IMR-90 (cell line): ENCODE results near the gene ACSL1. TPM values are rescaled to one million over a fixed set of nuclear protein-coding genes. Genes with fewer than 3 reads are reported as not detected.

Experiments
- ATAC-seq: fragments of 200-7000 bp; cut with Tn5 transposase; 2 replicates; pipeline ENCODE4 v1.9.1; 2020; ENCODE audit warnings: low read depth, mild to moderate bottlenecking, moderate library complexity
- BruUV-seq: library from RNA; stranded (reverse); fragments of 400-500 nt; replicated peaks from 2 replicates; lab custom pipeline; 2021; lab: Mats Ljungman, UMichigan
- CTCF ChIA-PET: fragments of 300-600 bp; formaldehyde crosslinking; extraction: SDS; loops from one replicate; lab custom pipeline; 2021; ENCODE audit warnings: antibody characterized with exemption; lab: Yijun Ruan, JAX
- POLR2A ChIA-PET: fragments of 300-600 bp; sonication (Branson Sonifier 250); formaldehyde crosslinking; loops from one replicate; lab custom pipeline; 2022; ENCODE audit warnings: antibody characterized with exemption; ENCODE audit not compliant: unreplicated experiment; lab: Charles Lee
- DNase-seq: peaks from one replicate; pipeline ENCODE4 v3.0.0; 2013
- H2AFZ ChIP-seq: replicated peaks from 2 replicates; pipeline ENCODE3; 2013; ENCODE audit warnings: low read length, mild to moderate bottlenecking; ENCODE audit not compliant: poor library complexity
- H2AK5ac ChIP-seq: 2 replicates; pipeline ENCODE4 v1.6.1; 2013; ENCODE audit warnings: low read depth, low read length, inconsistent platforms
- H2AK9ac ChIP-seq: replicated peaks from 2 replicates; pipeline ENCODE3; 2013; ENCODE audit warnings: mild to moderate bottlenecking, low read depth, low read length, moderate library complexity; ENCODE audit not compliant: poor library complexity
- H2BK120ac ChIP-seq: 2 replicates; pipeline ENCODE4 v1.6.1; 2013; ENCODE audit warnings: low read depth, low read length, inconsistent platforms
- H2BK15ac ChIP-seq: 3 replicates; pipeline ENCODE4 v1.6.1; 2013; ENCODE audit warnings: low read depth, low read length, inconsistent platforms
- H2BK20ac ChIP-seq: 2 replicates; pipeline ENCODE4 v1.6.1; 2013; ENCODE audit warnings: low read depth, mild to moderate bottlenecking, inconsistent platforms, low read length, moderate library complexity
- H2BK5ac ChIP-seq: 2 replicates; pipeline ENCODE4 v1.6.1; 2013; ENCODE audit warnings: mild to moderate bottlenecking, low read depth, low read length, inconsistent platforms; ENCODE audit not compliant: poor library complexity, severe bottlenecking
- H3K14ac ChIP-seq: replicated peaks from 2 replicates; pipeline ENCODE4 v1.6.1; 2013; ENCODE audit warnings: low read depth, low read length, inconsistent platforms
- H3K18ac ChIP-seq: 2 replicates; pipeline ENCODE4 v1.6.1; 2013; ENCODE audit warnings: low read depth, low read length, control low read depth
- H3K23ac ChIP-seq: 2 replicates; pipeline ENCODE4 v1.6.1; 2013; ENCODE audit warnings: low read depth, low read length, inconsistent platforms
- H3K27ac ChIP-seq: 2 replicates; pipeline ENCODE4 v1.5.1; 2013; ENCODE audit warnings: mild to moderate bottlenecking, control low read depth, low read length; ENCODE audit not compliant: insufficient read depth
- H3K27me3 ChIP-seq: 2 replicates; pipeline ENCODE4 v1.6.1; 2013; ENCODE audit warnings: low read length; ENCODE audit not compliant: control insufficient read depth, insufficient read depth
- H3K36me3 ChIP-seq: 2 replicates; pipeline ENCODE4 v1.6.1; 2013; ENCODE audit warnings: low read length, mixed read lengths; ENCODE audit not compliant: control insufficient read depth, insufficient read depth
- H3K4ac ChIP-seq: 2 replicates; pipeline ENCODE4 v1.6.1; 2013; ENCODE audit warnings: low read depth, low read length, inconsistent platforms
- H3K4me1 ChIP-seq: 2 replicates; pipeline ENCODE4 v1.6.1; 2013; ENCODE audit warnings: low read length, mixed read lengths; ENCODE audit not compliant: control insufficient read depth, insufficient read depth
- H3K4me2 ChIP-seq: 2 replicates; pipeline ENCODE4 v1.6.1; 2013; ENCODE audit warnings: low read depth, mild to moderate bottlenecking, control low read depth, low read length, moderate library complexity
- H3K4me3 ChIP-seq: 2 replicates; pipeline ENCODE4 v1.5.1; 2013; ENCODE audit warnings: low read depth, mild to moderate bottlenecking, control low read depth, low read length, moderate library complexity; ENCODE audit not compliant: insufficient read depth
- H3K56ac ChIP-seq: 2 replicates; pipeline ENCODE4 v1.6.1; 2013; ENCODE audit warnings: low read length, inconsistent platforms; ENCODE audit not compliant: insufficient read depth; ENCODE audit errors: extremely low read depth
- H3K79me1 ChIP-seq, 2 experiments: 2 replicates each; pipeline ENCODE4 v1.6.1; 2013; ENCODE audit warnings: low read length in 2 of 2, inconsistent platforms in 1 of 2, low read depth in 1 of 2
- H3K9ac ChIP-seq: 2 replicates; pipeline ENCODE4 v1.6.1; 2013; ENCODE audit warnings: low read depth, low read length, control low read depth
- H3K9me1 ChIP-seq: 2 replicates; pipeline ENCODE4 v1.6.1; 2013; ENCODE audit warnings: low read length, inconsistent platforms; ENCODE audit not compliant: insufficient read depth
- H3K9me3 ChIP-seq: 2 replicates; pipeline ENCODE4 v1.6.1; 2013; ENCODE audit warnings: low read length; ENCODE audit not compliant: control insufficient read depth, insufficient read depth
- H4K20me1 ChIP-seq: 2 replicates; pipeline ENCODE4 v1.6.1; 2013; ENCODE audit warnings: low read length, inconsistent platforms; ENCODE audit not compliant: insufficient read depth
- H4K5ac ChIP-seq: 2 replicates; pipeline ENCODE4 v1.6.1; 2013; ENCODE audit warnings: mild to moderate bottlenecking, low read depth, low read length, control low read depth
- H4K8ac ChIP-seq, 2 experiments: 2 replicates each; pipeline ENCODE4 v1.6.1; 2013; ENCODE audit warnings: low read depth in 2 of 2, low read length in 2 of 2, control low read depth in 1 of 2, inconsistent platforms in 1 of 2
- H4K91ac ChIP-seq: 2 replicates; pipeline ENCODE4 v1.6.1; 2013; ENCODE audit warnings: low read depth, low read length, inconsistent platforms; ENCODE audit not compliant: insufficient read depth
- BHLHE40 ChIP-seq: fragments of 150-350 bp; IDR thresholded peaks from 2 replicates; pipeline ENCODE4 v1.6.1; 2016; ENCODE audit warnings: mild to moderate bottlenecking, low read depth, low read length
- CEBPB ChIP-seq: IDR thresholded peaks from 2 replicates; pipeline ENCODE4 v1.6.1; 2012; ENCODE audit warnings: low read depth, low read length, improper control_type of control experiment
- FOS ChIP-seq: fragments of 150-350 bp; IDR thresholded peaks from 2 replicates; pipeline ENCODE4 v1.6.1; 2016; ENCODE audit warnings: low read depth, low read length
- MAFK ChIP-seq: IDR thresholded peaks from 2 replicates; pipeline ENCODE4 v1.6.1; 2012; ENCODE audit warnings: low read depth, low read length, improper control_type of control experiment
- MXI1 ChIP-seq: IDR thresholded peaks from 2 replicates; pipeline ENCODE4 v1.6.1; 2012; ENCODE audit warnings: low read depth, mild to moderate bottlenecking, low read length, moderate library complexity, borderline replicate concordance
- RAD21 ChIP-seq: IDR thresholded peaks from 2 replicates; pipeline ENCODE4 v1.6.1; 2012; ENCODE audit warnings: low read length, improper control_type of control experiment
- RCOR1 ChIP-seq: IDR thresholded peaks from 2 replicates; pipeline ENCODE4 v1.6.1; 2012; ENCODE audit warnings: mild to moderate bottlenecking, low read length, improper control_type of control experiment; ENCODE audit not compliant: insufficient replicate concordance
- RFX5 ChIP-seq: IDR thresholded peaks from 2 replicates; pipeline ENCODE4 v1.8.0; 2012; ENCODE audit warnings: low read depth, mild to moderate bottlenecking, low read length, moderate library complexity
- SMC3 ChIP-seq: fragments of 150-350 bp; IDR thresholded peaks from 2 replicates; pipeline ENCODE4 v1.6.1; 2016; ENCODE audit warnings: low read depth, mild to moderate bottlenecking, antibody characterized with exemption, low read length, moderate library complexity
- USF2 ChIP-seq: fragments of 150-350 bp; IDR thresholded peaks from 2 replicates; pipeline ENCODE4 v1.6.1; 2017; ENCODE audit warnings: mild to moderate bottlenecking, antibody characterized with exemption, low read length, low read depth
- WGBS, 2 experiments: methylation state at CpG; one replicate each; pipeline versions ENCODE4 v1.1.5 to v1.1.7; 2013; ENCODE audit warnings: missing lambda C conversion rate in 2 of 2; ENCODE audit not compliant: insufficient read length in 1 of 2; ENCODE audit errors: extremely low coverage in 2 of 2; 5-methylcytosine and 5-hydroxymethylcytosine counted together
- dilution Hi-C: fragments of 300-500 bp; cut with HindIII; formaldehyde crosslinking; loops from one replicate; pipeline ENCODE4 v1.14.3; 2018; ENCODE audit warnings: low sequenced_read_pairs; ENCODE audit not compliant: unreplicated experiment
- in situ Hi-C: fragments of 300-500 bp; cut with MboI; formaldehyde crosslinking; loops from 3 replicates; pipeline ENCODE4 v1.14.3; 2019; ENCODE audit warnings: low sequenced_read_pairs, inconsistent platforms, mixed read lengths
- intact Hi-C: fragments of 100-400 bp; cut with micrococcal nuclease; formaldehyde crosslinking; loops from 2 replicates; pipeline ENCODE4 v1.10.0; 2022
- polyA plus RNA-seq, 3 experiments: library from polyadenylated mRNA; depleted of rRNA; stranded (reverse); fragments of >200 nt; gene quantifications; 2 replicates each; pipeline ENCODE4 v1.2.3, GENCODE V29; 2012; ENCODE audit warnings: low replicate concordance in 1 of 3
- total RNA-seq: library from RNA; depleted of rRNA; stranded (reverse); fragments of >200 nt; gene quantifications from 2 replicates; pipeline ENCODE4 v1.2.3, GENCODE V29; 2012
- TF ChIP-seq, protein P1 (sequence below): conservative IDR thresholded peaks from 2 replicates; pipeline ENCODE4 v1.5.1; 2012; ENCODE audit warnings: mild to moderate bottlenecking, low read depth, low read length, improper control_type of control experiment

ACSL1 gene
- total and polyA plus RNA-seq, 2 of the 4 experiments (the other 2 are of a cell fraction), result 14.4 to 26.0 TPM

GRCh38 chr4:184812651-184813181 lies 13.1 kb downstream of the ACSL1 start:
- Histone ChIP-seq H4K91ac (no peak overlapping the region), H2AK5ac (no peak overlapping the region), H2BK20ac (no peak overlapping the region), H2AK9ac (no peak overlapping the region), H3K23ac (no peak overlapping the region), H3K18ac (no peak overlapping the region), H3K36me3 (no peaks in the 10 kb centered on the region), H3K56ac (no peak overlapping the region), H3K27ac (no peak overlapping the region), H3K4ac (no peak overlapping the region), H2AFZ (no peak overlapping the region), H3K9me3 (no peaks in the 10 kb centered on the region), H2BK120ac (no peak overlapping the region), H3K4me1 (peaks cover 10% of the 10 kb centered on the region; the same call in 1 of the 2 replicates), H4K5ac (no peak overlapping the region), H3K79me1 (peaks cover 14 to 16% of the 10 kb centered on the region in 2 experiments), H3K9me1 (peaks cover 4% of the 10 kb centered on the region; the same call in 1 of the 2 replicates), H3K14ac (no peak overlapping the region), H2BK15ac (no peak overlapping the region), H3K4me3 (no peak overlapping the region), H3K9ac (no peak overlapping the region), H4K20me1 (peaks cover 32% of the 10 kb centered on the region), H3K4me2 (no peak overlapping the region; the same call in 1 of the 2 replicates), H3K27me3 (no peaks in the 10 kb centered on the region), H2BK5ac (no peak overlapping the region), H4K8ac (no peak overlapping the region)
- no TSS peak for BruUV-seq
- POLR2A ChIA-PET, result no interaction called here
- CTCF ChIA-PET, result no interaction called here
- TF ChIP-seq BHLHE40 (no peak), CEBPB (no peak), USF2 (no peak), SMC3 (no peak), RFX5 (no peak), RCOR1 (no peak), FOS (no peak), RAD21 (no peak), MXI1 (no peak), MAFK (no peak)
- TF ChIP-seq, protein P1, sequence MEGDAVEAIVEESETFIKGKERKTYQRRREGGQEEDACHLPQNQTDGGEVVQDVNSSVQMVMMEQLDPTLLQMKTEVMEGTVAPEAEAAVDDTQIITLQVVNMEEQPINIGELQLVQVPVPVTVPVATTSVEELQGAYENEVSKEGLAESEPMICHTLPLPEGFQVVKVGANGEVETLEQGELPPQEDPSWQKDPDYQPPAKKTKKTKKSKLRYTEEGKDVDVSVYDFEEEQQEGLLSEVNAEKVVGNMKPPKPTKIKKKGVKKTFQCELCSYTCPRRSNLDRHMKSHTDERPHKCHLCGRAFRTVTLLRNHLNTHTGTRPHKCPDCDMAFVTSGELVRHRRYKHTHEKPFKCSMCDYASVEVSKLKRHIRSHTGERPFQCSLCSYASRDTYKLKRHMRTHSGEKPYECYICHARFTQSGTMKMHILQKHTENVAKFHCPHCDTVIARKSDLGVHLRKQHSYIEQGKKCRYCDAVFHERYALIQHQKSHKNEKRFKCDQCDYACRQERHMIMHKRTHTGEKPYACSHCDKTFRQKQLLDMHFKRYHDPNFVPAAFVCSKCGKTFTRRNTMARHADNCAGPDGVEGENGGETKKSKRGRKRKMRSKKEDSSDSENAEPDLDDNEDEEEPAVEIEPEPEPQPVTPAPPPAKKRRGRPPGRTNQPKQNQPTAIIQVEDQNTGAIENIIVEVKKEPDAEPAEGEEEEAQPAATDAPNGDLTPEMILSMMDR, result no peak
- DNase-seq (peak; percentile 24), ATAC-seq (peak; percentile 12; the same call in 1 of the 2 replicates)
- in situ Hi-C loops (no loop called here), intact Hi-C loops (no loop called here), dilution Hi-C loops (no loop called here)
- 100% methylated on average over 1 of the region's 8 CpGs; no CpG with 5 or more reads in 1 of the 2 experiments for WGBS, 2 experiments
